HFF-Myc (cell line): ENCODE data around the gene DLG3.
"Not testable (repeated sequence)": the region's sequence is repeated elsewhere in the genome, so short reads cannot be mapped to it uniquely, and the experiment has no call there.

ENCODE experiments used
- DNase-seq: peaks from one replicate; pipeline ENCODE4 v3.0.0-alpha.2; 2011; ENCODE audit warnings: low read depth; ENCODE audit errors: extremely low read depth
- H3K4me3 ChIP-seq: replicated peaks from 2 replicates; pipeline ENCODE4 v1.5.1; 2011; ENCODE audit warnings: low read depth, mild to moderate bottlenecking, control low read depth, low read length
- TF ChIP-seq, protein P1 (sequence below): IDR thresholded peaks from 2 replicates; pipeline ENCODE4 v1.5.1; 2012; ENCODE audit warnings: mild to moderate bottlenecking, low read depth, low read length, control low read depth; ENCODE audit errors: missing control alignments

The DLG3 gene

DNA sequence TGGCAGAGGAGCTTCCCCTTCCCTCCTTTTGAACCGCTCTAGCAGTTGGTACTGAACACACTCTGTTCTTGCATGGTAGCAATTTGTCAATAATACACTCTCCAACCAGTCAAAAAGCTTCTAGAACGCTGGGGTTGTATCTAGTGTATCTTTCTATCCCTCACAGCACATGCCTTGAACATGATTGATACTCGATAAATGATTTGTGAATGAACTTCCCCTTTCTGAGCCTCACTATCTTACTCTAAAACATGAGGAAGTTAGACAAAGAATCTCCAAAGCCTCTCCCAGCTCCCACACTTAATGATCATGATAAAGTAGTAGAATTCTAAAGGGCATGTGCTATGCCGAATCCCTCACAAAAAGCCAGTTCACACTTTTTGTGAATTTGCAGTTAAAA, 64.4 kb downstream of the DLG3 start:
- no peak overlapping the region for H3K4me3 ChIP-seq
- no peak for DNase-seq
- TF ChIP-seq, protein P1, sequence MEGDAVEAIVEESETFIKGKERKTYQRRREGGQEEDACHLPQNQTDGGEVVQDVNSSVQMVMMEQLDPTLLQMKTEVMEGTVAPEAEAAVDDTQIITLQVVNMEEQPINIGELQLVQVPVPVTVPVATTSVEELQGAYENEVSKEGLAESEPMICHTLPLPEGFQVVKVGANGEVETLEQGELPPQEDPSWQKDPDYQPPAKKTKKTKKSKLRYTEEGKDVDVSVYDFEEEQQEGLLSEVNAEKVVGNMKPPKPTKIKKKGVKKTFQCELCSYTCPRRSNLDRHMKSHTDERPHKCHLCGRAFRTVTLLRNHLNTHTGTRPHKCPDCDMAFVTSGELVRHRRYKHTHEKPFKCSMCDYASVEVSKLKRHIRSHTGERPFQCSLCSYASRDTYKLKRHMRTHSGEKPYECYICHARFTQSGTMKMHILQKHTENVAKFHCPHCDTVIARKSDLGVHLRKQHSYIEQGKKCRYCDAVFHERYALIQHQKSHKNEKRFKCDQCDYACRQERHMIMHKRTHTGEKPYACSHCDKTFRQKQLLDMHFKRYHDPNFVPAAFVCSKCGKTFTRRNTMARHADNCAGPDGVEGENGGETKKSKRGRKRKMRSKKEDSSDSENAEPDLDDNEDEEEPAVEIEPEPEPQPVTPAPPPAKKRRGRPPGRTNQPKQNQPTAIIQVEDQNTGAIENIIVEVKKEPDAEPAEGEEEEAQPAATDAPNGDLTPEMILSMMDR = no peak

DNA sequence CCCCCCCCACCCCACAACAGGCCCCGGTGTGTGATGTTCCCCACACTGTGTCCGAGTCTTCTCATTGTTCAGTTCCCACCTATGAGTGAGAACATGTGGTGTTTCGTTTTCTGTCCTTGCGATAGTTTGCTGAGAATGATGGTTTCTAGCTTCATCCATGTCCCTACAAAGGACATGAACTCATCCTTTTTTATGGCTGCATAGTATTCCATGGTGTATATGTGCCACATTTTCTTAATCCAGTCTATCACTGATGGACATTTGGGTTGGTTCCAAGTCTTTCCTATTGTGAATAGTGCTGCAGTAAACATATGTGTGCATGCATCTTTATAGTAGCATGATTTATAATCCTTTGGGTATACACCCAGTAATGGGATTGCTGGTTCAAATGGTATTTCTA, 70.6 kb downstream of the DLG3 start:
- not testable (repeated sequence) for DNase-seq

DNA sequence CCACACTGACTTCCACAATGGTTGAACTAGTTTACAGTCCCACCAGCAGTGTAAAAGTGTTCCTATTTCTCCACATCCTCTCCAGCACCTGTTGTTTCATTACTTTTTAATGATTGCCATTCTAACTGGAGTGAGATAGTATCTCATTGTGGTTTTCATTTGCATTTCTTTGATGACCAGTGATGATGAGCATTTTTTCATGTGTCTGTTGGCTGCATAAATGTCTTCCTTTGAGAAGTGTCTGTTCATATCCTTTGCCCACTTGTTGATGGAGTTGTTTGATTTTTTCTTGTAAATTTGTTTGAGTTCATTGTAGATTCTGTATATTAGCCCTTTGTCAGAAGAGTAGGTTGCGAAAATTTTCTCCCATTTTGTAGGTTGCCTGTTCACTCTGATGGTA, 71.1 kb downstream of the DLG3 start:
- not testable (repeated sequence) for H3K4me3 ChIP-seq, DNase-seq

More for the DNA sequence above, 70.6 kb downstream of the DLG3 start:
- not testable (repeated sequence) for H3K4me3 ChIP-seq

DNA sequence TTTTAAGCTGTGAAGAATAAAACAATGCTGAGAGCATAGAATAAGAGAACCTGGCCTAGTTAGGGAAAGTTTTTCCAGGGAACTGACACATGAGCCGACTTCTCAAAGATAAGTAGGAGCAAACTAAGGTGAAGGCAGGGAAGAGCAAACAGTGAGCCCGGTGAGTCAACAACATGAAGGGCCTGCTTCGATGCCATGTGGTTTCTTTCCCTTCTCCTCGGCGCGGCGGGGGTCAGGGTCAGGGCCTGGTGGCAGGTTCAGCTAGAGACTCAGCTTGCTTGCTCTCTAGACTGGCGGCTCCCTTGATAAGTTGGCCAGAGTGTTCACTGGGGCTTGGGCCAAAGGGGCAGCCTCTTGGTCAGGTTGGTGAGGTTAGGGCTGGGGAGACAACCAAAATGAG, 81.1 kb downstream of the DLG3 start:
- H3K4me3 ChIP-seq = no peak overlapping the region
- TF ChIP-seq, protein P1 = no peak
- no peak for DNase-seq

DNA sequence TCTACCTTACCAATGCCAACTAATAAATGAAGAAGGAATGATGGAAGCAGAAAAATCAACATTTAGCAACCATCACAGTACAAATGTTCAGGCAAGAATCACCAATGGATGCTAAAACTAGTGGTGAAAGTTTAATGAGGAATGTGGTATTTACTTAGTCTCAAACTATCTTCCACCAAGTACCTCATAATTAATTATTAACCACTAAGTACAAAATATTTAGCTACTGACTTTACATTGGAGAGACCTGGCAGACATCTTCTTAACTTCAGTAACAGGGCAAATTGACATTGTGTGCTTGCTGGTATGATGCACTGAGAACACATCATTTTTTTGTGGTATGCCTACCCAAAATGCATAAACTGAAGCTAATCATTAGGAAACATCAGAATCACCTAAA, 82.4 kb downstream of the DLG3 start:
- TF ChIP-seq, protein P1 = no peak
- H3K4me3 ChIP-seq = no peak overlapping the region
- DNase-seq = no peak

DNA sequence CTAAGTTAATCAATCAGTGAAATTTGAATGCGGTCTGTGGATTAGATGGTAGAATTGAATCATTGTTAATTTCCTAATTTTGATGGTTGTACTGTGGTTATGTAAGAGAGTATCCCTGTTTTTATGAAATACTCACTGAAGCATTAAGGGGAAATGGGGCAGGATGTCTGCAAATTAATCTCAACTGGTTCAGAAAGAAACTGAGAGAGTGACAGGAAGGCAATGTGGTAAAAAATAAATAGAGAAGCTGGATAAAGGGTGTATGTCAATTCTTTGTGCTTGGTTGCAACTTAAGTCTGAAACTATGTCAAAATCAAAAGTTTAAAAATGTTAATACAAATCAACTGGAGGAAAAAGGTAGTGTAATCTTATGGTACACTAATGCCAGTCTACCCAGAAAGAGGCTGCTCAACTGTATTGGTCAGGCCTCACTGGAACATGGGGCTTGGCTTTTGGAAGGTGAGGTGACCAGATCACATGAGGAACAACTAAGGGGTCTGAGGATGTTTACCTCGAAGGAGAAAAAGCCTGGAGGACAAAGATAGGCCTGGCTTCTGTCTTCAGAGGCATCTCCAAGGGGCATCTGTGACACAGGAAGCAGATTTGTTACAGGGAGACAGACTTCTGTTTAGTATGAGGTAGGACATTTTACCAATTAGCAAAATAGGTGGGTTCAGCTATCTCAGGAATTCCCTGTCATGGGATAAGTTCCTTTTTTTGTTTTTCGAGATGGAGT, 83.1 kb downstream of the DLG3 start:
- TF ChIP-seq, protein P1 = no peak
- no peak overlapping the region for H3K4me3 ChIP-seq
- DNase-seq = no peak

DNA sequence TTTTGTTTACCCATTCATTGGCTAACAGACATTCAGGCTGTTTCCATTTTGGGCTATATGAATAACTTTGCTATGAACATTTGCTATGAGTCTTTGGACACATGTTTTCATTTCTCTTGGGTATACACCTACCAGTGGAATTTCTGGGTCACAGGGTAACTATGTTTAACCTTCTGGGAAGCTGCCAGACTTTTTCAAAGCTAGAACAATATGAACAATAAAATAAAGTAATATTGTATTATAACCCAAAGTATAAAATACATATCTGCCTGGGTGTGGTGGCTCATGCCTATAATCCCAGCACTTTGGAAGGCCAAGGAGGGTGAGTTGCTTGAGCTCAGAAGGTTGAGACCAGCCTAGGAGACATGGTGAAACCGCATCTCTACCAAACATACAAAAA, 90.6 kb downstream of the DLG3 start:
- no peak overlapping the region for H3K4me3 ChIP-seq
- DNase-seq = no peak
- TF ChIP-seq, protein P1 = no peak

DNA sequence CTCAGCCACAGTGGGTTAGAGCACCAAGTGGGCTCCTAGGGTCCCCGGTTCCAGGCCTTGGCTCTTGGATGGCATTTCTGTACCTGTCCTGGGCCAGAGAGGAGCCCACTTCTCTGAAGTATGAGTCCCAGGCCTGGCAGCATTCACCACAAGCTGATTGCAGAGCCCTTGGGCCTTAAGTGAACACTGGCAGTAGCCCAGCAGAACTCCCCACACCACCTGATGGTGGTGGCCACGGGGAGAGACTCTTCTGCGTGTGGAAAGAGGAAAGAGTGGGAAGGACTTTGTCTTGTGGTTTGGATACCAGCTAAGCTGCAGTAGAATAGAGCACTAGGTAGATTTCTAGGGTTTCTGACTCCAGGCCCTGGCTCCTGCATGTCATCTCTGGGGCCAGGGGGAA, 104.8 kb downstream of the DLG3 start:
- TF ChIP-seq, protein P1 = no peak
- no peak overlapping the region for H3K4me3 ChIP-seq
- no peak for DNase-seq
